Embryonic facial prominence (tissue), 1 donor: Measurements from ENCODE around the gene RIPK1.
"Not testable (repeated sequence)": the region's sequence is repeated elsewhere in the genome, so short reads cannot be mapped to it uniquely, and the experiment has no call there.

ENCODE experiments used
- DNase-seq: peaks from one replicate; pipeline ENCODE4 v3.0.0-alpha.2; 2016; ENCODE audit errors: extremely low spot score

The RIPK1 gene

GRCh38 chr6:3136292-3137011 lies 68.2 kb downstream of the RIPK1 start:
- no peak for DNase-seq

- DNase-seq, result no peak
These were observed 68.9 kb downstream of the RIPK1 start for GRCh38 chr6:3137057-3137777.

GRCh38 chr6:3137873-3138272 lies 69.6 kb downstream of the RIPK1 start:
- DNase-seq, result not testable (repeated sequence)

- no peak for DNase-seq
These were observed 70.0 kb downstream of the RIPK1 start for GRCh38 chr6:3138341-3138740.

DNA sequence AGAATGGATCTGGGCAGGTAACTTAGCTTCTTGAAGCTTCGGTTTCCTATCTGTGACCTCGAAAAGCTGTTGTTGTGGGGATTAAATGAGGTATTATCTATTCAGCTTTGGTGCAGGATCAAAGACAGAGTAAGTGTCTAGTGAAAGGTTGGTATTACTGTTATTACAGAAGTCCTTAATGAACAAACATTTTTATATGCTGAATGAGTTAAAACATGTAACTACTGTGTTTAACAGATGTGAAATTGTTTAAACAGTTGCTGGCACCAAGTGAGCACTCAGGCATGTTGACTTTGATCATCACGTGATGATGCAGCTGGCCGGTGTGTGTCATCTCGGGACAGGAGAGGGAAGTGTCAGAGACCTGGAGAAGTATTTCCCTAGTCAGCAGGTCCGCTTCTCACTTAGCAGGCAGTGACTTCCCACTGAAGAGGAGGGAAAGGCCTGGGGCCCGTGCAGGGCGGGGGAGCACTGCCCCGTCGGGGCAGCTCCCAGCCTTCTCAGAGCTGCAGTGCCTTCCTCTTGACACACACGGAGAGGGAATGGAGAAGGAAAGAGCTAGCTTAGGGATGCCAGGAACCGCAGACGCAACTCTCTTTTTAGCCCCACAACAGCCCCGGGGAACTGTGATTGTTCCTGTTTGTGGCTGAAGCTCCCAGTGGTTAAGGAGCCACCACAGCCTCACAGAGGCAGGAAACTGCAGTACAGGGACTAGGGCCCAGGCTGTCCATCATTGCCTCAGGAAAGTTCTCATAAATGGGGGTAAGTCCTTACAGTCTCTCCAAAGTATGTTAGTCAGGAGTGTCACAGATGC lies 71.0 kb downstream of the RIPK1 start:
- no peak for DNase-seq

DNA sequence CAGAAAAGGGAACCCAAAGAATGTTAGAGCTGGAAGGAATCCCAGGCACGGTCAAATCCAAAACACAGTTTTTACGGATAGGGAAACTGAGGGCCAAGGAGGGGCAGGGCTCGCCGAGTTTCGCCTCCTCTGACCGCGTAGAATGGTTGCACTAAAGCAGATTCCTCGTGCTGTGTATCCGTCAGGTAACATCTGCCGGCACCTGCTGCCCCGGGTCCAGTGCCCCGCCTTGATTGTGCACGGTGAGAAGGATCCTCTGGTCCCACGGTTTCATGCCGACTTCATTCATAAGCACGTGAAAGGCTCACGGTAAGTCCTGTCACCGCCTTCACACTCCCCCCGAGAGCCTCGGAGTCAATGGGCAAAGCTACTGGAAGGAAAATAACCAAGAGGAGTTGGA lies 71.9 kb downstream of the RIPK1 start:
- no peak for DNase-seq

DNA sequence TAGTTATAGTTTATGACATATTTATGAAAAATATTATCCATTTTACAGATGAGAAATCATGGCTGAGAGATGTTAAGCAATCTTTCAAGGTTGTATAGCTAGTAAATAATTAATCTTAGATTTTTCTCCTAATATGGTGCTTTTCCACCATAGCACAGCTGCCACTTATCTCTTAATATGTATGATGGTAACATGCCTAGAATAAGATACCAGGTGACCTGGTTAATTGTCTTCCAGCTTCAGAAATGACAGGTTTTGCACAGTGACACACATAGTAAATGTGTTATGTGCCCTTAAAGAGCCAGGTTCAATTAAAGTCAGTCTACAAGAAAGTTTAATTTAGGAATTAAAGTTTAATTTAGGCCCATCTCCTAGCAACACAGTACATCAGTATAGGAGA lies 74.2 kb downstream of the RIPK1 start:
- DNase-seq, result no peak

GRCh38 chr6:3143158-3143557 lies 74.9 kb downstream of the RIPK1 start:
- no peak for DNase-seq

- no peak for DNase-seq
These were observed 76.3 kb downstream of the RIPK1 start for GRCh38 chr6:3144571-3144970.

- no peak for DNase-seq
These were observed 79.8 kb downstream of the RIPK1 start for GRCh38 chr6:3147914-3148757.

DNA sequence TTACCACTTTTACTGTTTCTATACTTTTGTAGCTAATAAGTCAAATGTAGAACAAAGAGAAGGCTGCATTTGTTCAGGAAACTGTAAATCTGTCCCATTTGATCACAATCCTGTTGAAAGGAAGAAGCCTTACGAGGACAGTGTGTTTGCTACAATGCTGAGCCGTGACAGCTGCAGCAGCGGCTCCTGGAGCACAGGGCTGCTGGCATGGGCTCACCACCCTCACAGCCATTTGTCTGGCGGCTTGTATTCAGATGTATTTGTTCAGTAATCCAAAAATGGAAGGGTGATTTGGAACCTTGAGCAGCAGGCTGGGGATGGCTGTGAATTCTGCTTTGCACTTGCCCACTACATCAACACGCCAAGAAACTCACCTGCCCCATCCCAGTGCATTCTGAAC lies 83.4 kb downstream of the RIPK1 start:
- no peak for DNase-seq

GRCh38 chr6:3152689-3153088 lies 84.4 kb downstream of the RIPK1 start:
- DNase-seq, result no peak

DNA sequence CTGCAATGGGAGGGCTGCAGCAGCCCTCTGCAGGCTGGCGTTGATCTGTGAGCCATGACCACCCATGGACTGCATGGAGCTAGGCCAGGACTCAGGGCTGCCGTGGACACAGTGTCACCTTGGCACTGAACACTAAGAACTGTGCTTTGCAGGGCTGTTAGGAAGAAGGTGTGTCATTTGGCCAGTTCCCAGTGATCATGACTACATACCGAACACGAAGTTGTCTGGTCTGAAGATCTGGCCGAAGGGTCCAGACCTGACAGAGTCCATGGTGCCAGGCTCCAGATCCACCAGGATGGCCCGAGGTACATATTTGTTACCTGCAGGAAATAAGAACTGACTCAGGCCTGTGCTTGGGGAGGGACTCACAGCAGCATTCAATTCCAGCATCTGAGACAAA lies 87.1 kb downstream of the RIPK1 start:
- not testable (repeated sequence) for DNase-seq

GRCh38 chr6:3156184-3157130 lies 88.2 kb downstream of the RIPK1 start:
- DNase-seq, result not testable (repeated sequence)

DNA sequence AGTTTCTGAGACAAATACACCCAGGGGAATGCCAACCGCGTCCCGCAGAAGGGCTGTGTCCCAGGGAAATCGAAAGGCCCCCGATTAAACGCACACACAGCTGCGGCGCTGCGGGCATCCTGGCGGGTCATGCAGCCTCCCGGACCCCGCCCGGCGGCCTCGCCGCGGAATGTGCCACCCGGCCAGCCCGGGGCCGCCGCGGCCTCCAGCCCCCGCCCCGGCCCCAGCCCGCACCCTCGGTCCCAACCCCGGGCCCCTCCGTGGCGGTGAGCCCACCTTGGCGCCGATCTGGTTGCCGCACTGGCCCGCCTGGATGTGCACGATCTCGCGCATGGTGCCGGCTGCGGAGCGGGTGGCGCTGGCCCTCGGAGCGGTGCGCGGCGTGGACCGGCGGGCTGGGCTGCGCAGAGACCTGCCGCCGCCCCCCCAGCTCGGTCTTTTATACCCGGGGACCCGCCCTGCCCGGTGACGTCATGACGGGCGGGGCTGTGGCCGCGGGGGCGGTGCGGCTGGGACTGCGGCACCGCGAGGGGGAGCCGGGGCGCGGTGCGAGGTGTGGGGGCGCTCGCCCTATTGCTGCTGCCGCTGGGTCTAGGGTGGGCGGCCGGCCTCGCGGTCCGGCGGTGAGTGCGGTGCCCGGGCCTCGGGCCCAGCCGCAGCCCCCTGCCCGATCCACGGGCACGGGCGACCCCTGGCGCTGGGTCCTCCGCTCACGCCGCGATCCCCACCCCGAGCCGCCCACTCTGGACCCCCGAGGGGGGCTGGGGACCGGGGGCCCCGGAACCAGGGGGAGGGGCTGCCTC lies 89.0 kb downstream of the RIPK1 start, which contains the start of gene TUBB2A:
Gene TUBB2A, minus strand, starts transcription at position 414 of the 803 bp plus-strand sequence. Its CDS starts 81 bp downstream, at position 333.
- peak; percentile 66 for DNase-seq

- DNase-seq, result no peak
These were observed 91.8 kb downstream of the RIPK1 start for GRCh38 chr6:3159805-3160781.

DNA sequence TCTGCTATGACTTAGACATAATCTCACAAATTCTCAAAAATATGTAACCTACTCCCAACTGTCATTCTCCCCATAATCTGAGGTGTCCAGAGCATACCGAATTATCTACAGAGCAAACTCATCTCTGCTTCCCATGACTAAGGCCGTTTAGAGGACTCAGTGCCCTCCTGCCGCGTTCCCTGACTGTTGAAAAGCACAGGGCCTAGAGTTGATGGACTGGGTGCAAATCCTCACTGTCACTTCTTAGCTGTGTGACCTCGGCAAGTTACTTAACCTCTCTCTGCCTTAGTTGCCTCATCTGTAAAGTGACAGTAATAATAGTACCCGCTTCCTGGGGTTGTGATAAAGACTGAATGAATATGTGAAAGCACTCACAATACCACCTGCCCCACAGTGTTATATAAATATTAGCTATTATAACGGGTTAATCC lies 93.8 kb downstream of the RIPK1 start:
- DNase-seq, result no peak

GRCh38 chr6:3162565-3163247 lies 94.4 kb downstream of the RIPK1 start:
- peak; percentile 70 for DNase-seq
